ENCODE measurements around the gene WDR55.

DNA sequence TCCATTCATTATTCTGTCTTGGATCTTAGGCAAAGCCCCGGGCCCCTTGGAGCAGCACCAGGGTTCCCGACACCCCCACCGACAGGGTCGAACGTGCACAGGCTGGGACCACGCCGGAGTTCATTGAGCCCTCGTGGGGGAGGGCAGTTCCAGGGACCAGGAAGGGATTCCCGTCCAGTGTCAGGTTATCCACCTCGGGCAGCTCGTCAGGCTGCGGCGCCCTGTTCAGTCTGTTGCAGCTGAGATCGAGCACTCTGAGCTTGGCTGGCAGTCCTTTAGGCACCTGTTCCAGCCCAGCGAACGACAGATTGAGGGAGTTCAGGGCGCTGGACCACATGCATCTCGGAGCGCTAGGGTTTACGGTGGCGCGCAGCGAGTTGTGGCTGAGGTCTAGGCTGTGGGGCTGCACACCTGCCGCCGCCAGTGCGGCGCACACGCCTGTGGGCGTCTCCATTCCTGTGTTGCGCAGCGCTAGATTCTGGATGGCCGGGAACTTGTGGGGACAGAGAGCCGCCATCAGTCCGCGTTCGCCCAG is 32.8 kb upstream of the WDR55 start:
- TF ChIP-seq, protein P1, sequence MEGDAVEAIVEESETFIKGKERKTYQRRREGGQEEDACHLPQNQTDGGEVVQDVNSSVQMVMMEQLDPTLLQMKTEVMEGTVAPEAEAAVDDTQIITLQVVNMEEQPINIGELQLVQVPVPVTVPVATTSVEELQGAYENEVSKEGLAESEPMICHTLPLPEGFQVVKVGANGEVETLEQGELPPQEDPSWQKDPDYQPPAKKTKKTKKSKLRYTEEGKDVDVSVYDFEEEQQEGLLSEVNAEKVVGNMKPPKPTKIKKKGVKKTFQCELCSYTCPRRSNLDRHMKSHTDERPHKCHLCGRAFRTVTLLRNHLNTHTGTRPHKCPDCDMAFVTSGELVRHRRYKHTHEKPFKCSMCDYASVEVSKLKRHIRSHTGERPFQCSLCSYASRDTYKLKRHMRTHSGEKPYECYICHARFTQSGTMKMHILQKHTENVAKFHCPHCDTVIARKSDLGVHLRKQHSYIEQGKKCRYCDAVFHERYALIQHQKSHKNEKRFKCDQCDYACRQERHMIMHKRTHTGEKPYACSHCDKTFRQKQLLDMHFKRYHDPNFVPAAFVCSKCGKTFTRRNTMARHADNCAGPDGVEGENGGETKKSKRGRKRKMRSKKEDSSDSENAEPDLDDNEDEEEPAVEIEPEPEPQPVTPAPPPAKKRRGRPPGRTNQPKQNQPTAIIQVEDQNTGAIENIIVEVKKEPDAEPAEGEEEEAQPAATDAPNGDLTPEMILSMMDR (IDR thresholded peaks at IDR 0.05), result no peak
- no peak for TF ChIP-seq POLR2A (IDR thresholded peaks at IDR 0.05)

Measured in tibial nerve (tissue), 3 donors.